Measurements from ENCODE around the gene BIN1. TPM values are rescaled to one million over a fixed set of nuclear protein-coding genes. Genes with fewer than 3 reads are reported as not detected.

The BIN1 gene
- total RNA-seq, 1 donor from 2014 or later, result 62.5 TPM

DNA sequence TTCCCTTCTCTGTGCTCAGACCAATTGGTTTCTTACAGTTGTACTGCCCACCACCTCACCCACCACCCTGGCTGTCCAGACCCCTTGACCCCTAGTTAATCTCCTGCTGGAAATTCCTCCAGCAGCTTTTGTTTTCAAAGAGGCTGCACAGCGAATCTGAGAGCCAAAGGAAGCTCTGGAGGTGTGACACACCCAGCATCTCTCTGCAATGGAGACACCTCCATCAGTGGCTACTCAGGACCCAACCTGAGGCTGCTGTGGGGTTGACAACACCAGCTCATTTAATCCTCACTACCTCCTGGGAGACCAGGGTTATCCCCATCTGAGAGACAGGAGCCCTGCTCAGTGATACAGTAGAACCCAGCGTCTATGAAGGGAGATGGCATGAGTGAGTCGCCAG, 86.4 kb downstream of the BIN1 start:
- H3K9me3 Mint-ChIP-seq, result peaks cover 10% of the 10 kb centered on the region
- DNase-seq (no peak), ATAC-seq (ENCODE audit: low read depth) (no peak)
- no peak overlapping the region for H3K27ac Mint-ChIP-seq
- H3K4me3 Mint-ChIP-seq, result no peak overlapping the region
- H3K4me1 Mint-ChIP-seq, result peaks cover 1% of the 10 kb centered on the region
- CTCF ChIA-PET, result no interaction called here
- no peak for TF ChIP-seq CTCF (IDR thresholded peaks at IDR 0.05)
- no peaks in the 10 kb centered on the region for H3K36me3 Mint-ChIP-seq (ENCODE audit: low read depth)
- intact Hi-C loops (cut with micrococcal nuclease), result no loop called here
- peaks cover 16% of the 10 kb centered on the region for H3K27me3 Mint-ChIP-seq
- POLR2A ChIA-PET, result no interaction called here

DNA sequence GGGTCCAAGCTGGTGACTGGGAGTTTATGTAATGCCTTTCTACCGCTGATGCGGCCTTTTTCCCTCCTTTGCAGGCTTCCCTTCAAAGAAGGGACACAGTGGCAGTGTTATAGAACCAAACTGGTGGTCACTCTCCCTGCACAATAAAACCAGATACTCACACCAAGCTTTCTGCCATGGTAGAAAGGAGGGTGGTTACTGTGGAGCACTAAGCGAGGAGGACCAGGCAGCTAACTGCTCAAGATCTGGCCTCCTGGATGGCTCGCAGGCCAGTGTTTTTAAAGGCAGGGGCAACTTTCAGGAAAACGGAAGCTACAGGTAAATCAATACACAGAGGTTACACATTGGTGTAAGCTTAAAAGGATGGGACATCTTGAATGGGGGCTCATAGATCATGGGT, 89.4 kb downstream of the BIN1 start:
- Mint-ChIP-seq H3K27ac (no peak overlapping the region), H3K9me3 (no peaks in the 10 kb centered on the region), H3K27me3 (peaks cover 18% of the 10 kb centered on the region), H3K36me3 (ENCODE audit: low read depth) (no peaks in the 10 kb centered on the region), H3K4me3 (no peak overlapping the region), H3K4me1 (no peaks in the 10 kb centered on the region)
- no peak for TF ChIP-seq CTCF (IDR thresholded peaks at IDR 0.05)
- ATAC-seq (ENCODE audit: low read depth) (no peak), DNase-seq (no peak)
- ChIA-PET CTCF (no interaction called here), POLR2A (no interaction called here)
- intact Hi-C loops (cut with micrococcal nuclease), result no loop called here

DNA sequence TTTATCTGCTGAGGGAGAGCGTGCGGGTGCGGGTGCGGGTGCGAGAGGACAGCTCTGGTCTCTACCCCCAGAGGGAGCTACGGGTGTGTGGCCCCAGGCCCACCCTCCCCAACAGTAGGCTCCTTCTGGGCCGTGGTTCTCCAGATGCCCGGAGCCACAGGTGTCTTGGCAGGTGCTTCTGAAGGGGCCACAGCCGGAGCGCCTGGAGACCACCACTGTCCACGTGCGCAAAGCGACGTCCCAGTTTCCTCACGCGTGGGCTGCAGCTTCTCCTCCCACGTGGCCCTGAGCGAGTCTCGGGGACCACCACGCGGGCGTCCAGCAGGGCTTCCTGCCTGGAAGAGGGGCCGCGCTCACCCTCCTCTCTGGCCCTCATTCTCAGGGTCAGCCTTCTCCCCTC, 90.6 kb downstream of the BIN1 start:
- Mint-ChIP-seq H3K27ac (no peak overlapping the region), H3K36me3 (ENCODE audit: low read depth) (no peaks in the 10 kb centered on the region), H3K27me3 (peaks cover 20% of the 10 kb centered on the region), H3K4me1 (no peaks in the 10 kb centered on the region), H3K9me3 (no peaks in the 10 kb centered on the region), H3K4me3 (no peak overlapping the region)
- POLR2A ChIA-PET, result no interaction called here
- intact Hi-C loops (cut with micrococcal nuclease), result no loop called here
- ATAC-seq (ENCODE audit: low read depth) (no peak), DNase-seq (no peak)
- TF ChIP-seq CTCF (IDR thresholded peaks at IDR 0.05), result no peak
- CTCF ChIA-PET, result no interaction called here

DNA sequence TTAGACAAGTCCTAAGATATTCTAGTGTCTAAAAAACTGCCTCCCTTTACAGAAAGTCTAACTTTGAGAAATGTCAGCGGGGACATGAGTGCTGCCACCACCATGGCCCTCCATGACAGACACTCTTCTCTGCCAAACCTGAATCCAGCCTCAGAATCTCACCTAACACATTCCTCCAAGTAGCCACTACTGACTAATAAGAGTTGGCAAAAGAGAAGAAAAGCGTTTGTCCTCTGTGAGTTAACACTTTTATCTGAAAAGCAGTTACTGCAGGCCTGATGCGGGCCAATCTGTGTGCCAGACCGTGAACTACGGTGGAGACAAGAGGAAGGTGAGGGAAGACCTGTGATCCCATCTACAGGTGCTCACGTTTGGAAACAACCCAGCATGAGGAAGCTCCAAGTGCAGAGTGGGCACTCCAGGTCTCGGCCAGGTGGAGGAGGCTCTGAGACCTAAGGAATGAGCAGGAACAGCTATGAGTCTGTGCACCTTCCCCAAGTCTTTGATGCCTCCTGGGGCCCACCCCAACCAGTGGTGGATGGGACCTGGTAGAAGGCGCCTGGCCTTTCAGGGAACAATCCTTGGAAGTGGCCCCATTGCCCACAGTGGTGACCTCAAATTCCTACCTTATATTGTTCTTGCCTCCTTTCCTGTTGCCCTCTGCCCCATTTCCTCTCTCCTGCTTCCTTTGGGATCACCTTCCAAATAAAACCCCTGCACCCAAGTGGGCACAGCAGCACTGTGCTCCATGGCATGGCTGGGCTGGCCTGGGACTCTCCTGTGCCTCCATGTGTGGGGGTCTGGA, 91.6 kb downstream of the BIN1 start:
- Mint-ChIP-seq H3K9me3 (peaks cover under 1% of the 10 kb centered on the region), H3K27ac (no peak overlapping the region), H3K27me3 (peaks cover 21% of the 10 kb centered on the region), H3K36me3 (ENCODE audit: low read depth) (no peaks in the 10 kb centered on the region), H3K4me1 (no peaks in the 10 kb centered on the region), H3K4me3 (no peak overlapping the region)
- TF ChIP-seq CTCF (IDR thresholded peaks at IDR 0.05), result no peak
- no peak for ATAC-seq (ENCODE audit: low read depth)
- ChIA-PET POLR2A (no interaction called here), CTCF (no interaction called here)
- intact Hi-C loops (cut with micrococcal nuclease), result no loop called here
- DNase-seq, result no peak

DNA sequence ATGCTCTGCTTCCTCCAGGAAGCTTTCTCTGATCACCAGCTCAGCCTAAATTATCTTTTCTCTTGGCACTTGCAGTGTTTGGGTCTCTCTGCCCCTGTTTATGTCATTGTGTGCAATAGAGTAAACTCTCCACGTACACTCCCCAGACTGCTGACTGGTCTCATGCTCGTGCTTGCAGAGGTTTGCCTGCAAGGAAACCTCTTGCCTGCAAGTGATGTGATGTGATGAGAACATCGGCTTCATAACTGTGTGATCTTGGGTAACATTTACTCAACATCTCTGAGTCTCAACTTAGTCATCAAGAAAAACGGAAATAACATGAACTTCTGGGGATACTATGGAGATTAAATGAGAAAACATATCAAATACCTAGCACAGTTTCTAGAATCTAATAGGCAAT, 92.3 kb downstream of the BIN1 start:
- Mint-ChIP-seq H3K4me1 (no peaks in the 10 kb centered on the region), H3K36me3 (ENCODE audit: low read depth) (no peaks in the 10 kb centered on the region), H3K27ac (no peak overlapping the region), H3K9me3 (peaks cover 6% of the 10 kb centered on the region), H3K4me3 (no peak overlapping the region), H3K27me3 (peaks cover 24% of the 10 kb centered on the region)
- no peak for TF ChIP-seq CTCF (IDR thresholded peaks at IDR 0.05)
- intact Hi-C loops (cut with micrococcal nuclease), result no loop called here
- ATAC-seq (ENCODE audit: low read depth) (no peak), DNase-seq (no peak)
- POLR2A ChIA-PET, result no interaction called here
- CTCF ChIA-PET, result no interaction called here

Data from activated B cell treated with CpG ODN at 0.5 μM for 24 hours (primary cell).